HEK293T (cell line): ENCODE results near the gene EFNA5.

ENCODE experiments used
- CTCF ChIA-PET: fragments of 350-600 bp; formaldehyde crosslinking; extraction: SDS; loops from one replicate; lab custom pipeline; 2021; ENCODE audit warnings: antibody characterized with exemption, inconsistent platforms; lab: Yijun Ruan, JAX
- POLR2A ChIA-PET: fragments of 350-600 bp; formaldehyde crosslinking; extraction: SDS; loops from one replicate; lab custom pipeline; 2020; ENCODE audit warnings: antibody characterized with exemption, inconsistent platforms; lab: Yijun Ruan, JAX
- DNase-seq: peaks from one replicate; pipeline ENCODE4 v3.0.0; 2012; ENCODE audit warnings: mixed read lengths; ENCODE audit errors: extremely low spot score
- ARNT ChIP-seq: fragments of 450-650 bp; IDR thresholded peaks from 2 replicates; pipeline ENCODE4 v1.6.1; 2017; ENCODE audit warnings: mild to moderate bottlenecking
- BHLHE40 ChIP-seq: fragments of 450-650 bp; IDR thresholded peaks from 2 replicates; pipeline ENCODE4 v1.6.1; 2016; ENCODE audit warnings: mild to moderate bottlenecking, moderate library complexity, borderline replicate concordance
- CTBP1 ChIP-seq: fragments of 450-650 bp; IDR thresholded peaks from 2 replicates; pipeline ENCODE4 v1.6.1; 2016; ENCODE audit warnings: borderline replicate concordance
- ELF4 ChIP-seq: fragments of 450-650 bp; IDR thresholded peaks from 2 replicates; pipeline ENCODE4 v1.6.1; 2017; ENCODE audit warnings: antibody characterized with exemption
- FOXA1 ChIP-seq: fragments of 450-650 bp; IDR thresholded peaks from 2 replicates; pipeline ENCODE4 v1.6.1; 2016; ENCODE audit warnings: mild to moderate bottlenecking
- FOXK2 ChIP-seq: fragments of 450-650 bp; IDR thresholded peaks from 2 replicates; pipeline ENCODE4 v1.6.1; 2016; ENCODE audit warnings: mild to moderate bottlenecking
- FOXM1 ChIP-seq: fragments of 450-650 bp; IDR thresholded peaks from 2 replicates; pipeline ENCODE4 v1.6.1; 2017; ENCODE audit warnings: mild to moderate bottlenecking, borderline replicate concordance
- HDGF ChIP-seq: fragments of 450-650 bp; IDR thresholded peaks from 2 replicates; pipeline ENCODE4 v1.6.1; 2017; ENCODE audit warnings: antibody characterized with exemption, borderline replicate concordance
- L3MBTL2 ChIP-seq: fragments of 450-650 bp; conservative IDR thresholded peaks from 2 replicates; pipeline ENCODE4 v1.6.1; 2016; ENCODE audit warnings: mild to moderate bottlenecking
- LEF1 ChIP-seq: fragments of 450-650 bp; IDR thresholded peaks from 2 replicates; pipeline ENCODE4 v1.6.1; 2017; ENCODE audit warnings: mild to moderate bottlenecking, borderline replicate concordance
- NFRKB ChIP-seq: fragments of 450-650 bp; IDR thresholded peaks from 2 replicates; pipeline ENCODE4 v1.6.1; 2016; ENCODE audit warnings: mild to moderate bottlenecking, moderate library complexity
- SP1 ChIP-seq: fragments of 450-650 bp; IDR thresholded peaks from 2 replicates; pipeline ENCODE4 v1.6.1; 2017
- SUZ12 ChIP-seq: fragments of 450-650 bp; IDR thresholded peaks from 2 replicates; pipeline ENCODE4 v1.6.1; 2016; ENCODE audit warnings: mild to moderate bottlenecking
- TARDBP ChIP-seq: fragments of 450-650 bp; IDR thresholded peaks from 2 replicates; pipeline ENCODE4 v1.6.1; 2016
- ZNF384 ChIP-seq: fragments of 450-650 bp; IDR thresholded peaks from 2 replicates; pipeline ENCODE4 v1.6.1; 2016
- TF ChIP-seq, protein P1 (sequence below): fragments of 450-650 bp; IDR thresholded peaks from 2 replicates; pipeline ENCODE4 v1.6.1; 2016

EFNA5 gene

DNA sequence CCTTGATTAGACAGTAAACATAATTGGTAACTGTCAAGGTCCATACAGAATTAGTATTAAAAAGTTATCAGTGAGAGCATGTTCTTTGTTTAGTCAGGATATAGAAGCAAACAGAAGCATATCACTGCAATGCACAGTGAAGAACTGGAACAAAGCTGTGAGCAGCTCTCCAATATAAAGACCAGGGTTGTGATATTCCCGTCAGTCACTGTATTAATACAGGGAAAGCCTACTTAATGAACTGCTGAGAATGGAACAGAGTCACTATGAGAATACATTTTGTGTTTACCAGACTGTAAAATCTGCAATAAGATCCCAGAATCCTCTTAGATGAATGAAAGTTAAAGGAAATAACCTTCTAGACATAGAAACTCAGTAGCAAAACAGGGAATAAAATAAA, 58.2 kb downstream of the EFNA5 start:
- TF ChIP-seq SUZ12 (no peak), BHLHE40 (no peak), CTBP1 (no peak), ELF4 (no peak), FOXA1 (no peak), TARDBP (no peak), ZNF384 (no peak), HDGF (no peak), FOXK2 (no peak), SP1 (no peak), FOXM1 (no peak), NFRKB (no peak), LEF1 (no peak)
- TF ChIP-seq, protein P1, sequence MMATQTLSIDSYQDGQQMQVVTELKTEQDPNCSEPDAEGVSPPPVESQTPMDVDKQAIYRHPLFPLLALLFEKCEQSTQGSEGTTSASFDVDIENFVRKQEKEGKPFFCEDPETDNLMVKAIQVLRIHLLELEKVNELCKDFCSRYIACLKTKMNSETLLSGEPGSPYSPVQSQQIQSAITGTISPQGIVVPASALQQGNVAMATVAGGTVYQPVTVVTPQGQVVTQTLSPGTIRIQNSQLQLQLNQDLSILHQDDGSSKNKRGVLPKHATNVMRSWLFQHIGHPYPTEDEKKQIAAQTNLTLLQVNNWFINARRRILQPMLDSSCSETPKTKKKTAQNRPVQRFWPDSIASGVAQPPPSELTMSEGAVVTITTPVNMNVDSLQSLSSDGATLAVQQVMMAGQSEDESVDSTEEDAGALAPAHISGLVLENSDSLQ, result no peak
- ChIA-PET POLR2A (no interaction called here), CTCF (no interaction called here)
- no peak for DNase-seq

DNA sequence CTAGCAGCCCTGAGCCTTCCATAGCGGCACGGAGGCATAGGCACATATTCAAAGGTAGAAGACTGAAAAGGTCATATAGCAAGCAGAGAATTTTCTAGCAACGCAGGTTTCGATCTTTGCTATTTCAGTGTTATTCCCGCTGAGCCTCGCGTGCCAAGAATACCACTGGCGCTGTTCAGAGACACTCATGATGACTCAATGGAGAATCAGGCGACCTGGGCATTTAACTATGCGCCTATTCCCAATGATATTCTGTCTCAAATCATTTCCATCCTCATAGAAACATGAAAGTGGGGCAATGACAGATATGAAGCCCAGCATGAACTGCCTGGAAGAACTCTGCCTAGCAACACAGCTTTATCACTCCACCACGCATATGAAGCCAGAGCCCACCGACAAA, 59.9 kb downstream of the EFNA5 start:
- DNase-seq, result no peak
- ChIA-PET POLR2A (no interaction called here), CTCF (interaction anchor here (0.6 kb wide), 1 partner anchor 168 kb away, joined by 5 read pairs; no protein-coding TSS in a partner anchor)
- TF ChIP-seq FOXM1, result no peak
- TF ChIP-seq LEF1, result no peak
- no peak for TF ChIP-seq CTBP1
- TF ChIP-seq HDGF, result no peak
- TF ChIP-seq ELF4, result no peak
- TF ChIP-seq NFRKB, result no peak
- no peak for TF ChIP-seq FOXK2
- TF ChIP-seq, protein P1, result no peak
- TF ChIP-seq BHLHE40, result no peak
- no peak for TF ChIP-seq ZNF384
- no peak for TF ChIP-seq ARNT
- no peak for TF ChIP-seq SP1
- no peak for TF ChIP-seq FOXA1
- no peak for TF ChIP-seq L3MBTL2
- TF ChIP-seq SUZ12, result no peak
- no peak for TF ChIP-seq TARDBP

DNA sequence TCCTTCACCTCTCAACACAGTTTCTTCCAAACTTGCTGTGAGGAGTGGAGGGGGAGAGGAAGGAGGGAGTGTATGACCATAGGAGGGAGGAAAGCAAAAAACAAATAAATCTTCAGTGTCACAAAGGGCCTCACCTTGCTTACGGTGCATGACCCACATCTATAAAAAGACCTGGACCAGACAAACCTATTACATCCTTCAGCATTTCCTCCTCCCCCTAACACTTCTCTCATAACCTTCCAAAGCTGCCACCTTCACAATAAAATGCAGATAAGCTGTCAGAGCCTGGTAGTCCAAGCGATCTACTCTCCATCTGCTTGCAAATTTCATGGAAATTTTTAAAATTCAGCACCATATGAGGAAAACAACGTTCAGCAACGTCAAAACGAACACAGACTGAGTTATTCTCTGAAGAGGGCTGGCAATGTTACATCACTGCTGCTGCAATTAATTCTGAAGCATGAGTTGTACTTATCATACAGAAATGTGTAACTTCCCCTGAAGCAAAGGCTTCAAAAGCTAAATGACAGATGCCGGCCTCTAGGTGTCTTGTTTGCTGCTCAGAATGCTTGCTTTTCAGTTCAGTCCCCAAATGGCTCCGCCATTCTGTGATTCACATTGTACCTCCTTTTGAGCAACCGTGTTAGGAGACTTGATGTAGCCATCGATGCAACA, 62.9 kb downstream of the EFNA5 start:
- ChIA-PET CTCF (no interaction called here), POLR2A (interaction anchor here (1.8 kb wide), 1 partner anchor 12 kb away, joined by 5 read pairs; no protein-coding TSS in a partner anchor)
- DNase-seq, result no peak
- TF ChIP-seq HDGF (no peak), LEF1 (no peak)
- TF ChIP-seq, protein P1, result 0 out of 2 replicates have a peak, but pooled peaks have one; percentile 34

DNA sequence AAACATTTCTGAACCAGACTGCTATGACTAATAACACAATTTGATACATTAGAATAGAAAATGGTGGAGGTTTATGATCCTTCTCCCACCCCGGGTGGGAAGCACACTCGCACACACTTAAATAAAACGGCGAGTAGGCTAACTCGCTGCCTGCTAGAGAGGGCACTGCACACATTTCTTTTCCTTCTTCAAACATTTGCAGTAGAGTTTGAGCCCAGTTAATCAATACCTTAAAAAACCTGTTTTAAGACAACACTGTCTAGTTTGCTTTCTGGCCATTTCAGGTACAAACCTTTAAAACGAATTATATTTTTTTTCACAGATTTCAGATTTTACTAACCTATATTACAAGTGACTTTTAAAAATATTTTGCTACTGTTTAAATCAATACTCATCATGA, 63.5 kb downstream of the EFNA5 start:
- DNase-seq, result no peak
- ChIA-PET POLR2A (no interaction called here), CTCF (no interaction called here)
- TF ChIP-seq TARDBP (no peak), LEF1 (no peak), ZNF384 (no peak), CTBP1 (no peak), FOXM1 (no peak), FOXA1 (no peak), BHLHE40 (no peak), HDGF (no peak), SUZ12 (no peak), ELF4 (no peak), FOXK2 (no peak), ARNT (no peak), L3MBTL2 (no peak), NFRKB (no peak), SP1 (no peak)
- TF ChIP-seq, protein P1, result no peak

DNA sequence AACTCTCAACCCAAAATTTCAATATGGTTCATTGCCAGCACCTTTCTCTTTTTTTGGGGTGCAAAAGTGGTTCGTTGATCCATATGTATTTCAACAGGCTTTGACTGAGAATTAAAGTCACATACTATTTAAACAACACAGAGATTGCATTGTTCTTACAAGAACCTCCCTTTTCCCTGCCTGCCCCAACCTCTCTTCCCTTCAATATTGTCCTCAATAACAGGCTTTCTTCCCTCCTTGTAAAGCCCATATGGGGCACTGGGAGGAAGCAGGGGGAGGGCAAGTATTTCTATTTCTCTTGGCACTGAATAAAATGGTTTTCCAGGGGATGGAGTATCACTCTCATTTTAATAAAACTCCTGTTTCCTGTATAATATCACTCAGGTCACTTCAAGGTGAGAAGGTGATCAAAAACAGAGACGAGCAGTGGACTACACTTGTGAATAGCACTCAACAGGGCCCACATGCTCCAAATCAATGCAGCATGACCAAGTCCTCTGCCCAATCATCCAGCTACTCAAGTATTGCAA, 65.1 kb downstream of the EFNA5 start:
- ChIA-PET CTCF (interaction anchor here (1.0 kb wide), 1 partner anchor 9 kb away, joined by 3 read pairs; no protein-coding TSS in a partner anchor), POLR2A (interaction anchor here (0.8 to 1.9 kb wide), 3 partner anchors 10 to 66 kb away, joined by 3 to 4 read pairs (median 3); no protein-coding TSS in a partner anchor)
- no peak for DNase-seq
- no peak for TF ChIP-seq HDGF
- no peak for TF ChIP-seq L3MBTL2
- no peak for TF ChIP-seq CTBP1
- no peak for TF ChIP-seq ZNF384
- TF ChIP-seq TARDBP, result no peak
- TF ChIP-seq FOXA1, result no peak
